Activated T-cell treated with anti-CD3 and anti-CD28 coated beads, Interleukin-2, amount 50 U/mL, for 48 hours (primary cell): ENCODE data around the gene MIER1.

Experiments used
- DNase-seq, 2 experiments: peaks; one replicate each; pipeline ENCODE4 v3.0.0-alpha.2; 2020

MIER1 gene

GRCh38 chr1:67001682-67002425 lies 77.1 kb downstream of the MIER1 start:
- DNase-seq = no peak

GRCh38 chr1:67004176-67004575 lies 79.4 kb downstream of the MIER1 start:
- no peak for DNase-seq

- DNase-seq = no peak
Observed at GRCh38 chr1:67005068-67005467, 80.3 kb downstream of the MIER1 start.

GRCh38 chr1:67009792-67010191 lies 85.0 kb downstream of the MIER1 start:
- DNase-seq = no peak

- DNase-seq = no peak
Observed at GRCh38 chr1:67013573-67013972, 88.8 kb downstream of the MIER1 start.

GRCh38 chr1:67018574-67018973 lies 93.8 kb downstream of the MIER1 start:
- no peak for DNase-seq

- no peak for DNase-seq
Observed at GRCh38 chr1:67019121-67019520, 94.3 kb downstream of the MIER1 start.

- DNase-seq = no peak
Observed at GRCh38 chr1:67019600-67020136, 94.9 kb downstream of the MIER1 start.

GRCh38 chr1:67020304-67020703 lies 95.5 kb downstream of the MIER1 start:
- no peak for DNase-seq

GRCh38 chr1:67020765-67021164 lies 96.0 kb downstream of the MIER1 start:
- no peak for DNase-seq

- no peak for DNase-seq
Observed at GRCh38 chr1:67029472-67029871, 104.7 kb downstream of the MIER1 start.

- no peak for DNase-seq
Observed at GRCh38 chr1:67031121-67031858, 106.5 kb downstream of the MIER1 start.

GRCh38 chr1:67031859-67032247 lies 107.1 kb downstream of the MIER1 start:
- no peak for DNase-seq
